DOHH2 (cell line): ENCODE results near the gene PARP1.

Source experiments
- CTCF ChIP-seq: fragments of 200-600 bp; sonication (generic); IDR thresholded peaks from one replicate; pipeline ENCODE4 v1.5.1; 2014; ENCODE audit warnings: antibody characterized with exemption, mild to moderate bottlenecking, low read depth, low read length; ENCODE audit not compliant: poor library complexity, severe bottlenecking
- EZH2phosphoT487 ChIP-seq: fragments of 200-600 bp; sonication (generic); IDR thresholded peaks from 2 replicates; pipeline ENCODE4 v1.6.1; 2017; ENCODE audit warnings: borderline replicate concordance, mild to moderate bottlenecking, antibody characterized with exemption, low read length, moderate library complexity, mixed read lengths

GRCh38 chr1:226401355-226402303 is 6.3 kb downstream of the PARP1 start:
- TF ChIP-seq CTCF (no peak), EZH2phosphoT487 (no peak)
